Dedifferentiated amniotic fluid mesenchymal stem cell (primary cell): Measurements from ENCODE around the gene HOXB2.
"Not testable (repeated sequence)": the region's sequence is repeated elsewhere in the genome, so short reads cannot be mapped to it uniquely, and the experiment has no call there.

Experiments used
- DNase-seq: peaks from one replicate; pipeline ENCODE4 v3.0.0-alpha.2; 2016; ENCODE audit errors: extremely low spot score

Gene HOXB2

GRCh38 chr17:48514477-48514876 is 30.4 kb downstream of the HOXB2 start:
- no peak for DNase-seq

GRCh38 chr17:48513666-48514455 is 31.0 kb downstream of the HOXB2 start:
- no peak for DNase-seq

GRCh38 chr17:48513097-48513496 is 31.8 kb downstream of the HOXB2 start:
- no peak for DNase-seq

GRCh38 chr17:48510761-48511604 is 33.9 kb downstream of the HOXB2 start:
- no peak for DNase-seq

- no peak for DNase-seq
Observed at GRCh38 chr17:48510381-48510760, 34.5 kb downstream of the HOXB2 start.

GRCh38 chr17:48509708-48510107 is 35.2 kb downstream of the HOXB2 start:
- DNase-seq, result not testable (repeated sequence)

GRCh38 chr17:48506246-48506645 is 38.7 kb downstream of the HOXB2 start:
- DNase-seq, result no peak

- no peak for DNase-seq
Observed at GRCh38 chr17:48505788-48506187, 39.1 kb downstream of the HOXB2 start.

- DNase-seq, result no peak
Observed at GRCh38 chr17:48504953-48505352, 40.0 kb downstream of the HOXB2 start.

GRCh38 chr17:48503747-48504146 is 41.2 kb downstream of the HOXB2 start:
- no peak for DNase-seq

GRCh38 chr17:48502901-48503300 is 42.0 kb downstream of the HOXB2 start:
- no peak for DNase-seq

- no peak for DNase-seq
Observed at GRCh38 chr17:48502312-48502711, 42.6 kb downstream of the HOXB2 start.

GRCh38 chr17:48500435-48501426 is 44.2 kb downstream of the HOXB2 start:
- DNase-seq, result no peak

GRCh38 chr17:48499735-48500434 is 45.0 kb downstream of the HOXB2 start:
- DNase-seq, result no peak

- no peak for DNase-seq
Observed at GRCh38 chr17:48499248-48499647, 45.7 kb downstream of the HOXB2 start.

- DNase-seq, result no peak
Observed at GRCh38 chr17:48498164-48498850, 46.6 kb downstream of the HOXB2 start.

GRCh38 chr17:48497103-48497502 is 47.8 kb downstream of the HOXB2 start:
- DNase-seq, result no peak

- DNase-seq, result no peak
Observed at GRCh38 chr17:48494335-48494734, 50.6 kb downstream of the HOXB2 start.
